KOPT-K1 (cell line): ENCODE results near the gene HOXB9.

Experiments used
- H3K27ac ChIP-seq: fragments of 200-600 bp; sonication (generic); 2 replicates; pipeline ENCODE4 v1.5.1; 2016; ENCODE audit warnings: antibody characterized with exemption, mild to moderate bottlenecking, low read depth, low read length; ENCODE audit not compliant: poor library complexity, severe bottlenecking
- H3K36me3 ChIP-seq: fragments of 200-600 bp; sonication (generic); 2 replicates; pipeline ENCODE4 v1.5.1; 2017; ENCODE audit warnings: antibody characterized with exemption, mild to moderate bottlenecking, low read length, moderate library complexity; ENCODE audit not compliant: insufficient read depth
- H3K9me3 ChIP-seq: fragments of 200-600 bp; sonication (generic); 2 replicates; pipeline ENCODE4 v1.5.1; 2017; ENCODE audit warnings: antibody characterized with exemption, low read length, mild to moderate bottlenecking; ENCODE audit not compliant: insufficient read depth, poor library complexity, severe bottlenecking

HOXB9 gene

DNA sequence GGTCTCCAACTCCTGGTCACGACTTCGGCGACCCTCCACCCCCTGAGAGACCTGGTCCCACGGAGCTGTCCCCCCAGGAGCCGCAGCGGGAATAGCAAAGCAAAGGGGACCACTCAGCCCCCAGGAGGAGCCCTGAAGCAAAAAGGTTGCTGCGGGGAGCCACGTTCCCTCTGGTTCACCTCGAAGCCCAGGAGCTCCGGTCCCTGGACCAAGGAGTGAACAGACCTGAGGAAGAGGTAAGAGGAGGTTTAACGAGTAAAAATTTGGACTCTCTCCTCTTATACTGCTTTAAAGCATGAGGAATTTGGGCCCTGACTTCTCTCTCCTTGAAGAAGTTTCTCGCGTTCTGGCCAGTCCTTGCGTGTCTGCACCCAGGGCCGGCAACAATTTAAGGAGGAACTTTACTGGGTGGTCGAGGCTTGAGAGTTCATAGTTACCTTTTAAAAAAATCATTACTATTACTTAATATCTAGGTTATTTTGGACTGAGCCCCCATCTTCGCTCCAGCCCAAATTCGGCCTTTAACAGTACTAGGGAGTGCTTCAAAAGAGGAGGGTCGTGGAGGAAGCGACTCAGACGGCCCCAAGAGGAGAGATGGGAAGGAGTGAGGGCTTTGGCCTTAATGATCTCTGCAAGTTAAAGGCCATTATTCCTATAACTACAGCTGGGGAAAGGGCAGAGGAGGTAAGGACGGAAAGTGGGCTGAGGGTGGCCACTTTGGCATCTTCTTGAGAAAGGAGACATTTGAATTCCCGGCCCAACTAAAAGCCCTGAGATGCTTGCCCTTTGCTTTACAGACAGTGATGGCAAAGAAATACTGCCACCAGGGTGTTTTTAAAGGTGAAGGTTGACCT is 16.9 kb upstream of the HOXB9 start:
- H3K9me3 ChIP-seq: no peaks in the 10 kb centered on the region
- H3K27ac ChIP-seq: no peak overlapping the region
- H3K36me3 ChIP-seq: no peaks in the 10 kb centered on the region

DNA sequence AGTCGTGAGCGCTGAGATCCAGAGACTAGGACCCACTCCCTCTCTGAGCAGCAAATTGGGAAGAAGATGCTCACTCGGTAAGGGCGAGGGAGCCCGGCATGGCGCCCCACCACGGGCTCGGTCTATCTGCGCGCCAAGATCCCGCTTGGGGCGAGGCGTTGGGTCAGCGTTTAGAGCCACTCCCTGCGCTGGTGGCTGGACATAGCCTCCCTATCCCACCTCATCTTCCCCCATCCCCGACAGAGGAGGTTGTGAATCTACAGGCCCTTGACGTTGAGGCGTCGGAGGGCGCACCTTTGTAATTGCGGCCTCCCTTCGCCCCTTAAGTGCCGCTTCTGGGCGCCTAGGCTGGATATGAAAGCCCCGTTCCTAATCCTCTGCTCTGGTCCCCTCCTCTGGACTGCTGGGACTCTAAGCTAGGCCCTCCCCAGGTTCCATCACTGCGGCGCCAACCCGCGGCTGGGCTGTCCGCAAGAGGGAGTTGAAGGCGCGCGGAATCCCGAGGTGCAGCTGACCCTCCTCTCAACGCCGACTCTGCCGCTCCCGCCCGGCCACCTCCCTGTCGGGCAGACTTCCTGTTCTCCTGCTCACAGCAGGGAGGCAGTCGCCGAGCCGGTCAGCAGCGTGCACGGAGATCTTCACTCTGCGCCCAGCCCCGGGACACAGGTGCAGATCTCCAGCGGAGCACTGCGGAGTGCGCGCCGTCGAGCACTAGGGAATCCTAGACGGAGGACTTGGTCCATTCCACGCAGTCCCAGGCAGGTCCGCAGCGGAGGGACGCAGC is 16.1 kb upstream of the HOXB9 start:
- H3K36me3 ChIP-seq: no peaks in the 10 kb centered on the region
- H3K9me3 ChIP-seq: no peaks in the 10 kb centered on the region
- no peak overlapping the region for H3K27ac ChIP-seq

GRCh38 chr17:48641541-48642058 is 15.4 kb upstream of the HOXB9 start:
- no peaks in the 10 kb centered on the region for H3K36me3 ChIP-seq
- H3K27ac ChIP-seq: no peak overlapping the region
- H3K9me3 ChIP-seq: no peaks in the 10 kb centered on the region

GRCh38 chr17:48640858-48641180 is 14.7 kb upstream of the HOXB9 start:
- H3K27ac ChIP-seq: no peak overlapping the region
- no peaks in the 10 kb centered on the region for H3K9me3 ChIP-seq
- no peaks in the 10 kb centered on the region for H3K36me3 ChIP-seq

GRCh38 chr17:48639982-48640857 is 14.1 kb upstream of the HOXB9 start:
- H3K27ac ChIP-seq: no peak overlapping the region
- H3K9me3 ChIP-seq: no peaks in the 10 kb centered on the region
- H3K36me3 ChIP-seq: no peaks in the 10 kb centered on the region

DNA sequence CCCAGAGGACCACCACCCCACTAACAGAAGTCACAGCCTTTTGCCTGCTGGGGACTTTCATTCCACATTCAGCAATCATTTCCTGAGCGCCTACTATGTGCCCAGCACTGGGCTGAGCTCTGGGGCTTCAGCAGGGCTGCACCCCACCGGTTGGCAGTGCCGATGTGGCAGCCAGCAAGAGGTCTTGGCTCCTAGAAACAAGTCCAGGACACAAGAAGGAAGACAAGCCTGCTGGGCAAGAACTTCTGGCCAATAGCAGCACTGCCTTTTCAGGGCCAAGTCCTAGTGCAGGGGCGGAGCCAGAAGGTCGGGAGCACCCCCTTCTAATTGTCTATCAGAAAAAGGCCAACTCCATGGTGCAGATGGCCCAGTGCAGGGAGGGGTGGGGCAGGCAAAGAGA is 13.0 kb upstream of the HOXB9 start:
- no peaks in the 10 kb centered on the region for H3K9me3 ChIP-seq
- H3K27ac ChIP-seq: no peak overlapping the region
- H3K36me3 ChIP-seq: no peaks in the 10 kb centered on the region

GRCh38 chr17:48637323-48638260 is 11.4 kb upstream of the HOXB9 start:
- Histone ChIP-seq H3K9me3 (no peaks in the 10 kb centered on the region), H3K36me3 (no peaks in the 10 kb centered on the region), H3K27ac (no peak overlapping the region)

- Histone ChIP-seq H3K36me3 (no peaks in the 10 kb centered on the region), H3K9me3 (no peaks in the 10 kb centered on the region), H3K27ac (no peak overlapping the region)
Measured at GRCh38 chr17:48636177-48637018, 10.2 kb upstream of the HOXB9 start.

DNA sequence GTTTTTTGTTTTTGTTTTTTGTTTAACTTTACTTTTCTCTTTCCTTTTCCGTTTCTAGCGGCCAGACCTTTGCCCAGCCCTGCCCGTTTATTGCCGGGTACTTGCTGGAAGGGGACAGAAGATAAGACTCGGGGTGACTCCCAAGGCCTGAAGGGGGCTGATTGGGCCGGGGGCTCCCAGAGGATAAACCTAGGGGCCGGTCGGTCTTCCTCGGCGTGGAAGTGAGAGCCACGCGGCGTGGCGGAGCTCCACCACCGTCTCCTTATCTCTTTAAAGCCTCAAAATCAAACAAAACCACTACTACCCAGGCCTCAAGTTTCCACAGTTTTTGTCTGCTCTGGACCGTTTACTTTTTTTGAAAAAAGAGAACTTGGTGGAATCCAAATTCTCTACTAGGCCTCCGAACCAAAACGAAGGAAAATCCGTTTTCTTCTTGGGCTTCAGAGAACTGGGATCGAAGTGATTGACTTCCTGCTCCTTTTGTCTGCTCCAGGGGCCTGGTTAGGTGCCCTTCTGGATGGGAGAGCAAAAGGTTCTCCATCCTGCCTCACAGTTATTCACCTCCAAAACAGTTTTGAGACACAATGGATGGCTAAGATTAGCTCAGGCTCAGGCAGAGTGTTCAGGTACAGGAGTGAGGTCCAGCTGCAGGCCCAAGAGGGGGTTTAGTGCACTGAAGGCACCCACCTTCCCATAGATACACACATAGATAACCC is 8.5 kb upstream of the HOXB9 start:
- Histone ChIP-seq H3K27ac (no peak overlapping the region), H3K9me3 (no peaks in the 10 kb centered on the region), H3K36me3 (no peaks in the 10 kb centered on the region)

GRCh38 chr17:48633266-48633677 is 7.1 kb upstream of the HOXB9 start:
- Histone ChIP-seq H3K27ac (no peak overlapping the region), H3K36me3 (no peaks in the 10 kb centered on the region), H3K9me3 (no peaks in the 10 kb centered on the region)

- Histone ChIP-seq H3K36me3 (no peaks in the 10 kb centered on the region), H3K9me3 (no peaks in the 10 kb centered on the region), H3K27ac (no peak overlapping the region)
Measured at GRCh38 chr17:48632579-48633265, 6.6 kb upstream of the HOXB9 start.

DNA sequence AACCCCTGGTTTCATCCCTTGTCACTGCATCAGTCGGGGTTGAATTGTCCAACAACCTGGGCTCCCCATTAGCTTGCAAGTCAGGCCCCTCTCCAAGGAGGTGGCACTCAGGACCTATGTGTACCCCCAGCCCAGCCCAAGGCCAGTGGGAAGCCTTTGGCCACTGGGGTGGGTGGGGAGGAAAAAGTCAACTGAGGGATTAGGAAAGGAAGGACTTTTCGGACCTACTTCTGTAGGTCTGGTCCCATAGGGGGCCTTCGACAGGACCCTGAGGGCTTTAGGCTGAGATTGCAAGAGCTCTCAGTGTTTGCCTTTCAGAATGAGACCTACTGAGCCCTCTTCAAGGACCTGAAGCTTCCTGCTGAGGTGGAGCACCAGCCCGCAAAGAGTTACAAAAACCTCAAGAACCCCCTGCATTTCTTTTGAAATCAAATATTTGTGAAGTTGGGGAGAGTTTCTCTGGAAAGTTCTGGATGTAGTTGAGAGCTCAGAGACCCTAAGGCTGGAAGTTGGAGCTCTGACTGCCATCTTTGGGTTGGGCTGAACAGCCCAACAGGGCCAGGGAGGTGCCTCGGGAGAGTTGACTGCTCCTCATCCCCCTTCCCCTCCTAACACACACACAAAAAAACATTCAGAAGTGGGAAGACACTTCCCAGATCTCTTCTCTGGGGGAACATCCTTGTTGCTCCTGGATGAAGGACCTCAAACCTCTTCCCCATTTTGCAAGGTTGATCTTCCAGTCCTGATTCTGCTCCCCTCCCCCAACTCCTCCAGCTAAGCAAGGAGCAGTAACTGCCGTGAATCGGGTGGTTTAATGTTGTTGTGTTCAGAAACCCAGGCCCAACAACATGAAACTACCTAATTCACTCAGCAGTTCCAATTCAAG is 5.8 kb upstream of the HOXB9 start:
- Histone ChIP-seq H3K36me3 (no peaks in the 10 kb centered on the region), H3K9me3 (no peaks in the 10 kb centered on the region), H3K27ac (no peak overlapping the region)
